Inflammatory macrophage (primary cell): ENCODE results near the gene MBOAT2.
"Not testable (repeated sequence)": the region's sequence is repeated elsewhere in the genome, so short reads cannot be mapped to it uniquely, and the experiment has no call there.

Experiments
- DNase-seq, 2 donors: peaks; one replicate each; pipeline ENCODE4 v3.0.0-alpha.2; 2020 to 2022

MBOAT2 gene

GRCh38 chr2:8989536-8990079 is 13.9 kb downstream of the MBOAT2 start:
- no peak for DNase-seq

- DNase-seq = no peak
These were observed 16.1 kb downstream of the MBOAT2 start for GRCh38 chr2:8987410-8987809.

GRCh38 chr2:8986327-8986976 is 17.0 kb downstream of the MBOAT2 start:
- peak in 1 of 2 donors; percentile 21 for DNase-seq

- DNase-seq = no peak
These were observed 17.7 kb downstream of the MBOAT2 start for GRCh38 chr2:8985561-8986326.

- peak; percentile 52 to 66 for DNase-seq
These were observed 18.6 kb downstream of the MBOAT2 start for GRCh38 chr2:8984855-8985254.

GRCh38 chr2:8984157-8984556 is 19.3 kb downstream of the MBOAT2 start:
- DNase-seq = peak; percentile 42 to 69

- no peak for DNase-seq
These were observed 19.9 kb downstream of the MBOAT2 start for GRCh38 chr2:8983571-8983970.

- DNase-seq = no peak
These were observed 21.6 kb downstream of the MBOAT2 start for GRCh38 chr2:8981876-8982275.

- no peak for DNase-seq
These were observed 23.4 kb downstream of the MBOAT2 start for GRCh38 chr2:8980096-8980495.

- no peak for DNase-seq
These were observed 25.7 kb downstream of the MBOAT2 start for GRCh38 chr2:8977758-8978157.

GRCh38 chr2:8976442-8977259 is 26.8 kb downstream of the MBOAT2 start:
- DNase-seq = no peak

GRCh38 chr2:8974016-8974415 is 29.5 kb downstream of the MBOAT2 start:
- no peak for DNase-seq

- DNase-seq = not testable (repeated sequence)
These were observed 30.5 kb downstream of the MBOAT2 start for GRCh38 chr2:8973017-8973416.

- DNase-seq = not testable (repeated sequence)
These were observed 30.9 kb downstream of the MBOAT2 start for GRCh38 chr2:8972535-8972934.

- not testable (repeated sequence) for DNase-seq
These were observed 34.1 kb downstream of the MBOAT2 start for GRCh38 chr2:8969348-8969747.

- DNase-seq = no peak
These were observed 37.2 kb downstream of the MBOAT2 start for GRCh38 chr2:8966123-8966908.

- DNase-seq = no peak
These were observed 38.1 kb downstream of the MBOAT2 start for GRCh38 chr2:8965216-8965969.

GRCh38 chr2:8962890-8963289 is 40.6 kb downstream of the MBOAT2 start:
- DNase-seq = no peak

- peak; percentile 49 to 62 for DNase-seq
These were observed 45.9 kb downstream of the MBOAT2 start for GRCh38 chr2:8957628-8958027.

GRCh38 chr2:8956774-8957173 is 46.7 kb downstream of the MBOAT2 start:
- no peak for DNase-seq

GRCh38 chr2:8954990-8955389 is 48.5 kb downstream of the MBOAT2 start:
- DNase-seq = no peak
